GM12872 (cell line): ENCODE results near the gene FAM200C.

Experiments
- TF ChIP-seq, protein P1 (sequence below): IDR thresholded peaks from 3 replicates; pipeline ENCODE4 v1.5.1; 2011; ENCODE audit warnings: low read depth, mild to moderate bottlenecking, low read length, moderate library complexity; ENCODE audit not compliant: insufficient read depth

Gene FAM200C

DNA sequence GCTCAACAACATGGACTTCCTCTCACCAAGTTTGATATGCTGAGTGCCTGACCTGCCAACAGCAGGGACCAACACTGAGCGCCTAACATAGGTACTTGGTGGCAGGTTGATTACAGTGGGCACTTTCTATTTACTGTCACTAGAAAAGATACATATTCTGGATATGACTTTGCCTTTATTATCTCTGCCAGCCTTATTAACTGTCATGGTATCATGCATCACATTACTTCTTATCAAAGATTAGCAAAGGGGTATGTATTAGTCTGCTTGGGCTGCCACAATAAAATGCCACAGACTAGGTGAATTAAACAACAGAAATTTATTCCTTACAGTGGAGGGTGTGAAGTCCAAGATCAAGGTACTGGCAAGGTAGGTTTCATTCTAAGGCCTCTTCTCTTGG, 15.2 kb downstream of the FAM200C start:
- TF ChIP-seq, protein P1, sequence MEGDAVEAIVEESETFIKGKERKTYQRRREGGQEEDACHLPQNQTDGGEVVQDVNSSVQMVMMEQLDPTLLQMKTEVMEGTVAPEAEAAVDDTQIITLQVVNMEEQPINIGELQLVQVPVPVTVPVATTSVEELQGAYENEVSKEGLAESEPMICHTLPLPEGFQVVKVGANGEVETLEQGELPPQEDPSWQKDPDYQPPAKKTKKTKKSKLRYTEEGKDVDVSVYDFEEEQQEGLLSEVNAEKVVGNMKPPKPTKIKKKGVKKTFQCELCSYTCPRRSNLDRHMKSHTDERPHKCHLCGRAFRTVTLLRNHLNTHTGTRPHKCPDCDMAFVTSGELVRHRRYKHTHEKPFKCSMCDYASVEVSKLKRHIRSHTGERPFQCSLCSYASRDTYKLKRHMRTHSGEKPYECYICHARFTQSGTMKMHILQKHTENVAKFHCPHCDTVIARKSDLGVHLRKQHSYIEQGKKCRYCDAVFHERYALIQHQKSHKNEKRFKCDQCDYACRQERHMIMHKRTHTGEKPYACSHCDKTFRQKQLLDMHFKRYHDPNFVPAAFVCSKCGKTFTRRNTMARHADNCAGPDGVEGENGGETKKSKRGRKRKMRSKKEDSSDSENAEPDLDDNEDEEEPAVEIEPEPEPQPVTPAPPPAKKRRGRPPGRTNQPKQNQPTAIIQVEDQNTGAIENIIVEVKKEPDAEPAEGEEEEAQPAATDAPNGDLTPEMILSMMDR: no peak

DNA sequence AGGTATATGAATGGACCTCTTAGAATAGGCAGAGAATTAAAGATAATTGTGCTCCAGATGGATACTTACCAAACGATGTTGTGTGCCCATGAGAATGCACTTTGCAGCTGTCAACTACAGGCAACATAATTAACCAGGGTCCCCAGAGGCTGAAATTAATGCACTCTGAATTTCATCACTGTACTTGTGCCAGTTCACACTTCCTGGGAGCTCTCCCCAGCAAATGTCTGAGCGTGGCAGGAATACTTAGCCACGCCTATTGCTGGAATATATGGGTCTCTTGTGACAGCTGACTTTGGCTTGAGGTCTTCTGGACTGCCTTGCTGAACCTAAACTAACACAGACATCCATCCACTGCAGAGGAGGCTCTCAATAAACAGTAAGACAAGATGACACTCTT, 17.5 kb downstream of the FAM200C start:
- TF ChIP-seq, protein P1: no peak

DNA sequence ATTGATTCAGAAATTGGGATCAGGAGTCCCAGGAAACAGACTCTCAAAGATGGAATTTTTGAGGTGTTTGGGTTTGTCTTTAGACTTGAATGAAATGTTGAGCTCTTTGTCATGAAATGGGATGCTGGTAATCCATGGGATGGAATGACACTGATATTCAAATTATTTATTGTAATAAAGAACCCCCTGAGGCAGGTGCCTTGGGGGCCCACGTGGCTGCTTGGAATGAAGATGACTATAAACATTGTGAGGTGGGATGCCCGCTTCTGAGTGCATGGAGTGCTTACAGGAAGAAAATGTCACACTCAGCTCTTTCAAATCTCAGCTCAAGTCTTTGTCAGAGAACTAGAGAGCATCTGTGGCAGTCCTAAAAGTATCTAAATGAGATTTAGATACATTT, 19.8 kb downstream of the FAM200C start:
- TF ChIP-seq, protein P1: no peak

DNA sequence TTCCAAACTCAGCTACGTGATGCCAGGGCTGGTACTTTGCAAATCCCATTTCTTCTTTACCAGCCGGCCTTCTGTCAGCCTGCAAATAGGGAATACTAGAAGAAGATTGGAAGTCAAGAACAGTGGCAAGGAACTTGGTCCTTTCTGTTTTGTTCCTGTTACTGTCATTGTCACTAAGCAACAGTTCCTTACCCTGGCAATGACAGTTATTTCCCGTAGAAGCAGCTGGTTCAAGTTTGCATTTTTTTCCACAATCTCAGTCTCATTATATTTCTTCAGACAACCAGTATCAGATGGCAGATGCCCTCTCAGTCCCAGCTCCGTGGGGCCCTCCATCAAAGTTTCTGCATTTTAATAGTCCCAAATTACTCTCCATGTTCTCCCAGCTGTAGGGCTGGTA, 20.3 kb downstream of the FAM200C start:
- TF ChIP-seq, protein P1: no peak

DNA sequence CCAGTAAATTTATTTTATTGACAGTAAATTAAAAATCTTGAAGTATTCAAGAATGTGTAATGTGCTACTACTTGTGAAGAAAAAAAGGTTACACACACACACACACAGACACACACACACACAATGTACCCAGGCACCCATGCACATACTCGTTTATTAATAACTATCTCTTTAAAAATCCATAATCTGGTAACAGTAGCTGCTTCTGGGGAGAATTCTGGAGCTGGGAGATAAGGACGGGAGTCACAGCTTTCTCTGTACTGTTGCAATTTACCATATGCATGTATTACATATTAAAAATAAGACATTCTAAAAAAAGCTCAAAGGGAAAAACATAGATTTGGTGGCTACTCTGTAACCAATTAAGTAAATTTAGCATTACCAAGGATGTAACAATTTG, 21.5 kb downstream of the FAM200C start:
- TF ChIP-seq, protein P1: no peak

DNA sequence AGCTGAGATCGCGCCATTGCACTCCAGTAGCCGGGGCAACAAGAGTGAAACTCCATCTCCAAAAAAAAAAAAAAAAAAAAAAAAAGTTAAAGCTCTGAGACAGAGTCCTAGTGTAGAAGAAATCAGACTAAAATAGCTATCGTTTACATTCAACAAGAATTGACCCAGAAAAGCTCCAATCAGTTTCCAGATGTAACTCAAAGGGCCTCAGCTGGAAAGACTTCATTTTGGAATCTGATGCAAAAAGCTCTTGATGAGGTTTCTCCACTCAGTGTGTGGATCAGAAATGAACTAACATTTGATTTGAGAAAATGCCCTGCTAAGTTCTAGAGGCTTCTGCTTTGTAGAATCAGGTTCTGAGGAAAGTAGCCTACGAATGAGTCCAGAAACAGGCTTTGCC, 22.2 kb downstream of the FAM200C start:
- TF ChIP-seq, protein P1: no peak

DNA sequence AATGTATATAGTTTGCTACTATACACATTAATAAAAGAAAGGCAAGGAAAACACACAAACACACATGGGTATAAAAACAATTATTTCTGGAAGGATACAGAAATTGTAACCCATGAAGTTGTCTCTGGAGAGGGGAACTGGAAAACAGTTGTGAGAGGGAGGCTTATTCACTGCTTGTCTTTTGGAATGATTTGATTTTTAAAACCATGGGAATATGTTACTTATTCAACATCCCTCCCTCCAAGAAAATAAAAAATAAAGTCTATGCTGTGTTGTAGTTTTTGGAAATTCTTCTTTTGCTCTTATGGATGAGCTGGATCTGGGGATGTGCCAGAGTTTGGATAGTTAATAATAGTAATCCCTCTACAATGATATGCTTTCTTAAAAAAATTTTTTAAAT, 23.4 kb downstream of the FAM200C start:
- TF ChIP-seq, protein P1: no peak

DNA sequence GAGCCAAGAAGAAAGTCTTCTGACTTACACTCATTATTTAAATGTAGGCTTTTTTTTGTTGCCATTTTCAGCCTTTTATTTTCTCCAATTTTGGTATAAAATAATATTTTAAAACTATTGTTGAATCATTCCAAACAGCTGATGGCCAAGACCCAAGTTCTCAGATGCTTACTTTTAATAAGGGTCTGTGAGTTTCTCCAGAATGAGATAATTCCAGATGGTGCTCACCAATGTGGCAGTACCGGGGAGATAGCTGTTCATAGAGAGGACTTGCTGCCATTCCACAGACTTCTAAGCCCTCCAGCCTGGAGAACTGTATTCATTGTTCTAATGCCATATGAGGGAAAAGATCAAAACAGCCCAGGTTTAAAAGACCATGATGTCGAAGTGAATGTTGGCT, 24.2 kb downstream of the FAM200C start:
- TF ChIP-seq, protein P1: no peak
